Erythroblast (primary cell): ENCODE data around the gene TTLL4.

Experiments
- DNase-seq, 2 experiments: peaks; one replicate each; lab custom pipeline; 2025; lab: John Stamatoyannopoulos, UW
- GATA1 ChIP-seq: IDR thresholded peaks from 2 replicates; pipeline ENCODE4 v1.6.1; 2011; ENCODE audit warnings: low read depth, mild to moderate bottlenecking, control low read depth, low read length, moderate library complexity
- POLR2A ChIP-seq: IDR thresholded peaks from 2 replicates; pipeline ENCODE4 v1.6.1; 2011; ENCODE audit warnings: mild to moderate bottlenecking, low read length

TTLL4 gene

DNA sequence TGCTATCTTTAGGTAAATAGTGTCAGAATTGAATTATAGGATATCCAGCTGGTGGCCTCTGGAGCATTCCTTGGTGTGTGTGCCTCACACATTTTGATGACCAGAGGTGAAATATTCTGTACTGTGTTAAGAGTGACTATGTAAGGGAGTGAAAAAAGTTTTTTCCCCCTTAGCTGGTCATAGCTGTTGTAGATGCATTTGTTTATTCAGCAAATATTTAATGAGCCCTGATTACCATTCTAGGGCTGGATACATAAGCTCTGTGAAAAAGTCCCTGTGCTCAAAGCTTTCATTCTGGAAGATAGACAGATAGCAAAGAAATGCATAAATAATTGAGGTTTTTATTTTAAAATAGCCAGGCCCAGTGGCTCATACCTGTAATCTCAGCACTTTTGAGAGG, 10.9 kb downstream of the TTLL4 start:
- TF ChIP-seq GATA1: no peak
- no peak for TF ChIP-seq POLR2A
- DNase-seq: no peak

DNA sequence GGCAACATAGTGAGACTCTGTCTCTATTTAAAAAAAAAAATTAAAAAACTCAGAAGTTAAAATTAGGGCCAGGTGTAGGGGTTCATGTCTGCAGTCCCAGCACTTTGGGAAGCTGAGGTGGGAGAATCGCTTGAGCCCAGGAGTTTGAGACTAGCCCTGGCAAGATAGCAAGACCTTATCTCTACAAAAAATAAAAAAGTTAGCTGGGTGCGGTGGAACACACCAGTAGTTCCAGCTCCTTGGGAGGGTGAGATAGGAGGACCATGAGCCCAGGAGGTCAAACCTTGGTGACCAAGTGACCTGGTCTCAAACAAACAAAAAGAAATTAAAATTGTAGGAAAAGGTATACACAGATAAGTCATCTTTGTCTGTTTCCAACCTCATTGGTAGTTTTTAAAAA, 11.3 kb downstream of the TTLL4 start:
- DNase-seq: peak; percentile 58 to 86
- TF ChIP-seq GATA1: no peak
- no peak for TF ChIP-seq POLR2A

GRCh38 chr2:218722419-218722818, 11.8 kb downstream of the TTLL4 start:
- no peak for TF ChIP-seq POLR2A
- no peak for TF ChIP-seq GATA1
- no peak for DNase-seq

DNA sequence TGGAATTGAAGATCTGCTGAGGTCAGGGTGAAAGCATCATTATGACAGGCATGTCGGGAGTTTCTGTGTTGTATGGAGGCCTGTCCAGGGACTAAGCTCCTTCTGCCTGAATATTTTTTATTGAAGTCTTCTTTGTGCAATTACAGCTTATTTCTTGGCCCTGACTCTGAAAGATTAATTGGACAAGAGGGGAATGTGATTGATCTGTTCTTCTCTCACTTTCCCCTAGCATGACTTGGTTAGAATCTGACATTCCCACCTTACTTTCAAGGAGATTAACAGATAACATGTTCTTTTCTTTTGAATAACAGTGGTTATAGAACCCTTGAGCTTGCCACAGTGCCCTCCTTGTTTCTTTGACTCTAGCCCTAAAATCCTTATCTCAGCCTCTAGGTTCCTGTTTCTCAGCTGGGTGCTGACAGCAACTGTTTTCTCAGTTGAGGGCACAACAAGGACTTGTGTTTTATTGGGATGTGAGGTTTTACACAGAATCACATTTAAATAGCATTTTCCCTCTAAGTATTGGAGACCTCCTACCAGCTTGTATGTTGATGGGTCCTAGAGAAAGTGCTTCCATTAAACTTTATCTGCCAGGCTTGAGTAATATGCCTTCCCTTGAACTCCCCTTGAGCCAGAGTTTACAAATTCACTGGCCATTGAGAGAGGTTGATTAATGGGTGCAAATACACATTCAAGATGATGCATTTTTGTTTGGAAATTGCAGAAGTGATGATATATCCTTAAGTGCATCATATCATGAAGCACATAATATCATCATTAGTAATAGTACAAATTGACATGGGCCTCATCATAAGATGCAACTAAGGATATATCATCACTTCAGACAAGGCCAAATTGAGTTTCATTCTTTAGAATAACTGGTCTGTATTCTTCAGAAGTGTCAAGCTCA, 12.5 kb downstream of the TTLL4 start:
- TF ChIP-seq POLR2A: no peak
- TF ChIP-seq GATA1: no peak
- DNase-seq: peak; percentile 40 to 49

- DNase-seq: peak; percentile 27 to 43
- no peak for TF ChIP-seq GATA1
Measured at GRCh38 chr2:218726004-218726574, 15.5 kb downstream of the TTLL4 start.

DNA sequence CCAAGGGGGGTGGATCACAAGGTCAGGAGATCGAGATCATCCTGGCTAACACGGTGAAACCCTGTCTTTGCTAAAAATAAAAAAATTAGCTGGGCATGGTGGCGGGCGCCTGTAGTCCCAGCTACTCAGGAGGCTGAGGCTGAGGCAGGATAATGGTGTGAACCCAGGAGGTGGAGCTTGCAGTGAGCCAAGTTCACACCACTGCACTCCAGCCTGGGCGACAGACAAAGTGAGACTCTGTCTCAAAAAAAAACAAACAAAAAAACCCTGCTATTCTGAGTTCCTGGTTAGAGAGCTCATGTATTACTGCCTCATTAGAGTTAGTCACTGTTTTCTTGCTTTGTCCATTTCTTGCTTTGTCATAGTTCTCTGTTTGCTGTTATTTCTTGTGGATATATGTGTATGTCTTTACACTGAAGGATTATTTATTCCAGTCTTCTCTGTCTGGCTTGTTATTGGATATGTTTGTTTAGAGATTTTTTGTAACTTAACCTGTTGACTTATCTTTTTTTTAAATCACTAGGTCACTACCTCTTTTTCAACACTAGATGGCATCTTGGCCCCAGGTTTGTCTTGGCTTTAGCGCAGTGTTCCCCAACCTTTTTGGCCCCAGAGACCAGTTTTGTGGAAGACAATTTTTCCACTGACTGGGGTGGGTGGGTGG, 17.0 kb downstream of the TTLL4 start:
- no peak for TF ChIP-seq GATA1
- no peak for TF ChIP-seq POLR2A
- peak; percentile 31 to 35 for DNase-seq

- DNase-seq: no peak
- TF ChIP-seq POLR2A: no peak
- TF ChIP-seq GATA1: no peak
Measured at GRCh38 chr2:218729640-218730039, 19.0 kb downstream of the TTLL4 start.

GRCh38 chr2:218732052-218732760, 21.6 kb downstream of the TTLL4 start:
- TF ChIP-seq POLR2A (no peak), GATA1 (no peak)
- DNase-seq: no peak

GRCh38 chr2:218732761-218733158, 22.1 kb downstream of the TTLL4 start:
- no peak for DNase-seq
- TF ChIP-seq GATA1: no peak
- no peak for TF ChIP-seq POLR2A

DNA sequence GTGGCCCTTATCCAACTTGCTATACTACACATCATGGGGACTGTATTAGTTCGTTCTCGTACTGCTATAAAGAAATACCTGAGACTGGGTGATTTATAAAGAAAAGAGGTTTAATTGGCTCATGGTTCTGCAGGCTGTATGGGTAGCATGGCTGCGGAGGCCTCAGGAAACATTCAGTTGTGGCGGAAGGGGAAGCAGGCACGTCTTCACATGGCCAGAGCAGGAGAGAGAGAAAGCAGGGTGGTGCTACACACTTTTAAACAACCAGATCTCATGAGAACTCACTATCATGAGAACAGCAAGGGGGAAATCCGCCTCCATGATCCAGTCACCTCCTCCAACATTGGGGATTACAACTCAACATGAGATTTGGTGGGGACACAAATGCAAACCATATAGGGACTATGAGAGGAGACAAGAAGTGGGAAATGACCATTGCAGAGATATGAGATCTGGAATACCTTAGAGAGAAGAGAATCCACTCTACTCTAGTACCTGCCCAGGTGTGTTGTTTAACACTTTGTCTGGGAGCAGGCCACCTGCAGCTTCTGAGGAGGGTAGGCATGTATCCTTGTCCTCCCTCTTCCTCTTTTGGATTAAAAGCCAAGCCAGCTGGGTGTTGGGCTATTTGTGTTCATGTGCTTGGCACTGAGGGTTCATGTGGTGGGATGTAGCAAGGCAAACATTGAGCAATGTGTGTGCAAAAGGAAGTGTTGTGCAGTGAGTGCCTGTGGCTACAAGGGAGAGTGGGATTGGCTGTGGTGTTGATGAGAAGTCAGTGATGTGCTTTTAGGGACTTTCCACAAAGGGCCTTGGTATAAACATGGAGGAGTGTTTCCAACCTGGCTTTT, 22.8 kb downstream of the TTLL4 start:
- DNase-seq: no peak

GRCh38 chr2:218734190-218734975, 23.7 kb downstream of the TTLL4 start:
- no peak for TF ChIP-seq POLR2A
- no peak for TF ChIP-seq GATA1
- DNase-seq: no peak

More for the DNA sequence above, 22.8 kb downstream of the TTLL4 start:
- TF ChIP-seq POLR2A (no peak), GATA1 (no peak)

- DNase-seq: no peak
Measured at GRCh38 chr2:218736531-218736930, 25.9 kb downstream of the TTLL4 start.

More at GRCh38 chr2:218736531-218736930, 25.9 kb downstream of the TTLL4 start:
- no peak for TF ChIP-seq POLR2A
- no peak for TF ChIP-seq GATA1
